HG03565 (cell line): ENCODE measurements around the gene OR10AG1.

ENCODE experiments used
- ATAC-seq: cut with Tn5 transposase; IDR thresholded peaks from one replicate; pipeline ENCODE4 v1.9.1; 2021; ENCODE audit warnings: mild to moderate bottlenecking, moderate library complexity; ENCODE audit not compliant: unreplicated experiment

The OR10AG1 gene, protein sequence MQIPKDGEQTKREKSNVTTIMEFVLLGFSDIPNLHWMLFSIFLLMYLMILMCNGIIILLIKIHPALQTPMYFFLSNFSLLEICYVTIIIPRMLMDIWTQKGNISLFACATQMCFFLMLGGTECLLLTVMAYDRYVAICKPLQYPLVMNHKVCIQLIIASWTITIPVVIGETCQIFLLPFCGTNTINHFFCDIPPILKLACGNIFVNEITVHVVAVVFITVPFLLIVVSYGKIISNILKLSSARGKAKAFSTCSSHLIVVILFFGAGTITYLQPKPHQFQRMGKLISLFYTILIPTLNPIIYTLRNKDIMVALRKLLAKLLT

GRCh38 chr11:55969845-55970244 lies at the start of gene OR10AG1:
Gene OR10AG1 (minus strand): TSS chr11:55969945. CDS start chr11:55969907, 38 bp downstream.
- ATAC-seq = no peak

- ATAC-seq = no peak
Measured at GRCh38 chr11:56013805-56014204, 44.1 kb upstream of the OR10AG1 start.

DNA sequence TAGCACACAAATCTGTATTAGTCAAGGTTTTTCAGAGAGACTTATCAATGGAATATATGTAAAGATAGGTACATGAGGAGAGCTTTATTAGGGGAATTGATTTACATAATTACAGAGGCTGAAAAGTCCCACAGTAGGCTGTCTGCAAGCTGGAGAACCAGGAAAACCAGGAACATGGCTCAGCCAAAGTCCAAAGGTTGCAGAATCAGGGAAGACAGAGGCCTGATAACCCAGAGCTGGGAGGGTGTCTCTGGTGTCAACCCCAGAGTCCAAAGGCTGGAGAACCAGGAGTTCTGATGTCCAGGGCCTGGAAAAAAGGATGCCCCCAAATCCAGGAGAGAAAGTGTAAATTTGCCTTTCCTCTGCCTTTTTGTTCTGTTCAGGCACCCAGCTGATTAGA lies 41.0 kb upstream of the OR10AG1 start:
- no peak for ATAC-seq

- ATAC-seq = no peak
Measured at GRCh38 chr11:55994525-55994924, 24.8 kb upstream of the OR10AG1 start, which contains the start of gene OR5F1. Gene OR5F1 (minus strand): TSS chr11:55994625. CDS start chr11:55994625, 0 bp downstream.

DNA sequence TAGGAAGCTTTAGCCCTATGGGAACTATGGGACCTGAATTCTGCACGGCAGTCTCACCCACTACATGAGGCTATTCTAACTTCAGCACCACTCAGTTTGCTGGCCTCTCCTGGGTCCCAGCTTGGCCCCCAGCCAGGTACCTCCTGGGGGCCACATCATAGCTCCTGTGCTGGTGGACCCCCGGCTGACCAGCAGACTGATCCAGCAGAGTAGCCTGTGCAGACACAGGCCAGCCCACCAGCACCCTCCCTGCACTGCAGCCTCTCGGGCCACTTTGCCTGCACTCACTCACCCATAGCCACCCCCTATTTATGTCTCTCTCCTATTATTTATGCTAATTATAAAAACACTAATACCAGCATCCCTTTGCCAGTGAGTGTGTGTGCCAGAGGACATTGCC lies 1.2 kb upstream of the OR10AG1 start:
- ATAC-seq = no peak

GRCh38 chr11:55967914-55968313 lies 1.8 kb downstream of the OR10AG1 start:
- ATAC-seq = no peak

GRCh38 chr11:55966391-55966790 lies 3.4 kb downstream of the OR10AG1 start:
- ATAC-seq = no peak

DNA sequence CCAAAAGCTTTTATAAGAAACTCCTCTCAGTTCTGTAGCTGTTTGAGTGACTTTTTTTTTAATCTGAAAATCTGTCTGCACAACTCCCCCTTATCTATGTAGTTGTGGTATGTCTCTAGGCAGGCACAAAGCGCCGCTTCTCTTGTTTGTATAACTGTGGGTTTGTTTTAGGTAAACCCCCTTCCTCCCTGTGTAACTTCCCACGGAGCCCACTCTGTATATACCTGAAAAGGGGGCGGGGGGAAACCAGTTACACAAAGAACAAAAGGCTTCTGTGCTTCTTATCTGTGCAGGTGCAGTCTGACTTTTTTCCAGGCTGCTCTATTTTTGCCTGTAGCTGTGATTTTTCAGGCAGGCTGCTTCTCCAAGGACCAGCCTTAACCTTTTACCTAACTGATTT lies 13.2 kb downstream of the OR10AG1 start:
- ATAC-seq = no peak

GRCh38 chr11:55949330-55949729 lies 20.4 kb downstream of the OR10AG1 start:
- ATAC-seq = no peak

- peak; percentile 69 for ATAC-seq
Measured at GRCh38 chr11:55942785-55943392, 26.9 kb downstream of the OR10AG1 start.

GRCh38 chr11:55936300-55936699 lies 33.4 kb downstream of the OR10AG1 start, which contains the start of gene OR5I1:
Gene OR5I1 (minus strand): TSS chr11:55936400. CDS start chr11:55936400, 0 bp downstream.
- no peak for ATAC-seq

DNA sequence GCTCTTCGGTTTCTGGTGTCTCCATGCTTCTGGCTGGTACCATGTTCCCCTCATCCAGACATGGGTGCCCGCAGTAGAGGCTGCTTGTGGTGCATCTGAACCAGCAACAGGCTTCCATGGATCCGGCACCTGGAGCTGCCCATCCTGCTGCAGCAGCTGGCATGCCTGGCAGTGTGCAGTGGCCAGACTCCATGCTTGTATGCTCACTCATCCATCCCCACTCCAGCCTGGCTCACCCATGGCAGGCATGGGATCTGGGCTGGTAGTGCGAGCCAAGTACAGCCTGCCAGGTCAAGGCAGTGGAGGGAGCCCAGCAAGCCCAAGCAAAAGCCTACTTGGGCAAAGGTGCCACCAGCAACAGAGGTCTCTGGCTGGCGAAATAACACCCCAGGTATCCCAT lies 49.2 kb downstream of the OR10AG1 start:
- ATAC-seq = no peak
